KOPT-K1 (cell line): ENCODE results near the gene ENTPD8.
"Not testable (repeated sequence)": the region's sequence is repeated elsewhere in the genome, so short reads cannot be mapped to it uniquely, and the experiment has no call there.

Source experiments
- H3K27ac ChIP-seq: fragments of 200-600 bp; sonication (generic); 2 replicates; pipeline ENCODE4 v1.5.1; 2016; ENCODE audit warnings: antibody characterized with exemption, mild to moderate bottlenecking, low read depth, low read length; ENCODE audit not compliant: poor library complexity, severe bottlenecking
- H3K36me3 ChIP-seq: fragments of 200-600 bp; sonication (generic); 2 replicates; pipeline ENCODE4 v1.5.1; 2017; ENCODE audit warnings: antibody characterized with exemption, mild to moderate bottlenecking, low read length, moderate library complexity; ENCODE audit not compliant: insufficient read depth
- H3K9me3 ChIP-seq: fragments of 200-600 bp; sonication (generic); 2 replicates; pipeline ENCODE4 v1.5.1; 2017; ENCODE audit warnings: antibody characterized with exemption, low read length, mild to moderate bottlenecking; ENCODE audit not compliant: insufficient read depth, poor library complexity, severe bottlenecking

ENTPD8 gene

GRCh38 chr9:137456061-137456863, 15.1 kb upstream of the ENTPD8 start:
- H3K27ac ChIP-seq, result no peak overlapping the region
- no peaks in the 10 kb centered on the region for H3K9me3 ChIP-seq
- H3K36me3 ChIP-seq, result no peaks in the 10 kb centered on the region

GRCh38 chr9:137455359-137455991, 14.3 kb upstream of the ENTPD8 start:
- H3K27ac ChIP-seq, result no peak overlapping the region
- H3K36me3 ChIP-seq, result no peaks in the 10 kb centered on the region
- H3K9me3 ChIP-seq, result no peaks in the 10 kb centered on the region

GRCh38 chr9:137454597-137455358, 13.6 kb upstream of the ENTPD8 start:
- no peak overlapping the region for H3K27ac ChIP-seq
- no peaks in the 10 kb centered on the region for H3K36me3 ChIP-seq
- H3K9me3 ChIP-seq, result no peaks in the 10 kb centered on the region

- no peaks in the 10 kb centered on the region for H3K9me3 ChIP-seq
- H3K27ac ChIP-seq, result no peak overlapping the region
- H3K36me3 ChIP-seq, result no peaks in the 10 kb centered on the region
These were observed 13.0 kb upstream of the ENTPD8 start for GRCh38 chr9:137454145-137454596.

- Histone ChIP-seq H3K9me3 (no peaks in the 10 kb centered on the region), H3K36me3 (no peaks in the 10 kb centered on the region), H3K27ac (no peak overlapping the region)
These were observed 12.5 kb upstream of the ENTPD8 start for GRCh38 chr9:137453643-137454081.

GRCh38 chr9:137452761-137453642, 11.8 kb upstream of the ENTPD8 start:
- H3K9me3 ChIP-seq, result no peaks in the 10 kb centered on the region
- H3K36me3 ChIP-seq, result no peaks in the 10 kb centered on the region
- H3K27ac ChIP-seq, result no peak overlapping the region

- Histone ChIP-seq H3K9me3 (no peaks in the 10 kb centered on the region), H3K36me3 (no peaks in the 10 kb centered on the region), H3K27ac (no peak overlapping the region)
These were observed 11.0 kb upstream of the ENTPD8 start for GRCh38 chr9:137452006-137452760.

- not testable (repeated sequence) for H3K9me3 ChIP-seq, H3K27ac ChIP-seq, H3K36me3 ChIP-seq
These were observed 10.3 kb upstream of the ENTPD8 start for GRCh38 chr9:137451264-137452005.

- not testable (repeated sequence) for H3K27ac ChIP-seq, H3K36me3 ChIP-seq, H3K9me3 ChIP-seq
These were observed 9.5 kb upstream of the ENTPD8 start for GRCh38 chr9:137450539-137451222.

- H3K27ac ChIP-seq, result no peak overlapping the region
- H3K36me3 ChIP-seq, result no peaks in the 10 kb centered on the region
These were observed 8.9 kb upstream of the ENTPD8 start for GRCh38 chr9:137449931-137450538.

GRCh38 chr9:137449081-137449844, 8.1 kb upstream of the ENTPD8 start:
- Histone ChIP-seq H3K36me3 (no peaks in the 10 kb centered on the region), H3K27ac (no peak overlapping the region), H3K9me3 (no peaks in the 10 kb centered on the region)

More at GRCh38 chr9:137449931-137450538, 8.9 kb upstream of the ENTPD8 start:
- H3K9me3 ChIP-seq, result no peaks in the 10 kb centered on the region

- Histone ChIP-seq H3K27ac (no peak overlapping the region), H3K9me3 (no peaks in the 10 kb centered on the region), H3K36me3 (no peaks in the 10 kb centered on the region)
These were observed 7.4 kb upstream of the ENTPD8 start for GRCh38 chr9:137448602-137448962.
